ENCODE measurements around the gene TMEM154.
A peak's percentile ranks its signal among the peaks of the same experiment; 100 is the strongest.

The TMEM154 gene, protein sequence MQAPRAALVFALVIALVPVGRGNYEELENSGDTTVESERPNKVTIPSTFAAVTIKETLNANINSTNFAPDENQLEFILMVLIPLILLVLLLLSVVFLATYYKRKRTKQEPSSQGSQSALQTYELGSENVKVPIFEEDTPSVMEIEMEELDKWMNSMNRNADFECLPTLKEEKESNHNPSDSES

DNA sequence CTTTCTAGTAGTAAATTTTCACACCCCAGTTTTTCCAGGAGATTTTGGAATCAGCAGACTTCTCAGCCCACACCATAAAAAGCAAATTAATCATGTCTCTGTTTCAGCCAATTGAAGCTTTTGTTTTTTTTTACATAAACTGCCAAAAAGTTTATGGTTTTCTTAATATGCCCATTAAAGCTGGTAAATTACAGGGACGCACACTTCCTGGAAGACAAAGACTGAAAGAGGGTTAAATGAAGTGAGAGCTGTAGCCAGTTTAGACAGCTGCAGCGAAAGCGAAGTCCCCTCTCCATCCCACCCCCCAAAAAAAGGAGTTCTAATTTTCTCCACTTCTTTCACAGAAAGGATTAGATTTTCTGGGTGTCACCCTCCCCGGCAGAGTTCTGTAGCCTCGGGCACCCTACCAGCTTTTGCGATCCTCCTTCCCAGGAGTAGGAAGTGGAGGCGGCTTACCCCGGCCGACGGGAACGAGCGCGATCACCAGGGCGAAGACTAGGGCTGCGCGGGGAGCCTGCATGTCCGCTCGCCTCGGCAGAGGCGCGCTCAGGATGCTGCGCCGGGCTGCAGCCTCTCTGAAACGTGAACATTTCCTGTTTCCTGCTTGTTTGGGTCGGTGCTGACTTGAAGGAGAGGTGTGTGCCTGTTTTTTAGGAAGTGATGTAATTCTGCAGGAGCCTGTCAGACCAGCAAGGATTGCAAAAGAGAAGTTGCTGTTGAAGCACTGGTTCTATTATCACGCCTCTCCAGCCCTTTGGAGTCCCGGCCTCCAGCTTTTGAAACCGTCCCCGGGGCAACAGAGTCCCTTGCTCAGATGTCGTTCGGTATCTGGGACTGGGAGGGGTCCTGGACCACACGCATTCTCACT, at the start of gene TMEM154:
Gene TMEM154, minus strand, starts transcription at position 584 of the 868 bp plus-strand sequence. Its CDS starts 64 bp downstream, at position 520.
- peak; percentile 13 for DNase-seq (ENCODE audit: low spot score)

DNA sequence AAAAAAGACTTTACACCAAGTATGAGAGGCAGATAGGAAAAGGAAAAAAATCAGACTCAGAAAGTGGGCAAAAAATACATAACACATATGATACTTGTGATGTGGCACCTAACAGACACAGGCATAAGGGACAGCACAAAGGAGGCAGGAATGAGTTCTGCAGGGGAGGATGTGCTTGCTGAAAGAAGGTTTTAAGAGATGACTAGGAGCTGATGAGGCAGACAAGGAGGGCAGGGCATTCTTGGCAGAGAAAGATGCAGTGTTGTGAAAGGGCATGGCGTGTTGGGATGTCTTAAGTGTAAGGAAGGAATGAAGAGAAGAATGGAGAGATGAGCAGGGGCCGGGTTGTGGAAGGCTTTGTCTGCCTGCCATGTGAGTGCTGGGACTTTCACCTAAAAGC, 49.7 kb upstream of the TMEM154 start:
- DNase-seq (ENCODE audit: low spot score): no peak

DNA sequence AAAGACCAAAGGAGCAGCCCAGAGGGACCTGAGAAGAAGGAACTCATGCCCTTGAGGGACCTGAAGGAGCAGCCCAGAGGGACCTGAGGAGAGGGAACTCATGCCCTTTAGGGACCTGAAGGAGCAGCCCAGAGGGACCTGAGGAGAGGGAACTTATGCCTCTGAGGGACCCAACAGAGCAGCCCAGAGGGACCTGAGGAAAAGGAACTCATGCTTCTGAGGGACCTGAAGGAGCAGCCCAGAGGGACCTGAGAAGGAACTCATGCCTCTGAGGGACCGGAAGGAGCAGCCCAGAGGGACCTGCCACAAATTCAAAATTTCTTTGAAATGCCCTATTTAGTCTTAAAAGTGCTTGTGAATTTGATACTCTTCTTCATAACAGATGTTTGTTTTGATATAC, 48.5 kb upstream of the TMEM154 start:
- no peak for DNase-seq (ENCODE audit: low spot score)

GRCh38 chr4:152727784-152728183, 48.0 kb upstream of the TMEM154 start:
- no peak for DNase-seq (ENCODE audit: low spot score)

DNA sequence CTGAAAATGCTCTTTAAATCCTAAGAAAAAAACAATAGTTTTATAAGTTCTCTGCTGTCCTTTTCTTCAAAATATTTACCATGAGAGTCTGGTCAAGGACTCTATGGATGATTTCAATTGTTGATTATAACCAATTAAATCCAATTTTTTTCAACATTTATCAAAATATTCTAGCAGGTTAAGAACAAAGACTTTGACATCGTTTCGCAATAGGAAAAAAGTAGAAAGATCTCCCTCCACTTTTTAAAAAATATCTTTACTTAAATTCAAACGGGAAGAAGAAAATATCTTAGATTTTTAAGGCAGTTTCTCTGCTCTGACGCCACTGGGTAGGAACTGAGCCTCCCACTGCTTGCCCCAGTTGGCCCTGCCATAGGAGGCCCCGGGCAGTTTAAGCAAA, 44.7 kb upstream of the TMEM154 start:
- DNase-seq (ENCODE audit: low spot score): no peak

GRCh38 chr4:152723236-152723635, 43.4 kb upstream of the TMEM154 start:
- no peak for DNase-seq (ENCODE audit: low spot score)

GRCh38 chr4:152719801-152720556, 40.2 kb upstream of the TMEM154 start:
- no peak for DNase-seq (ENCODE audit: low spot score)

DNA sequence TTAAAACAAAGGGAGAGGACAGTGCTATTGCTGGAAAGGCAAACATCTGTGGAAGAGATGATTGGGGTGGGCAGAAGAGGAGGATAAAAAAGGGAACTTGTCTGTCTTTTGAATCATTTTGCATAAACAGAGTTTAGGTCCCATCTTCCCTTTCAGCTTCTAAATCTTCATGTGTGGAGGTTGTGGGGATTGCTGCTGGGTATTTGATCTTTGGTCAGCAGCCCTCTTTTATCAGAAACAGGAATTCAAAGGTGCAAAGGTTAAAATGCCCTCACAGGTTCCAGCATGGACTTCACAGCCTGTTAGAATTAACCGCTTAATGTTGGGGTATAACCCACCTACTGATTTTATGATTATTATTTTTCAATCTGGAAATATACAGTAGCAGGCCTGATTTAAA, 39.5 kb upstream of the TMEM154 start:
- DNase-seq (ENCODE audit: low spot score): no peak

GRCh38 chr4:152715076-152715475, 35.3 kb upstream of the TMEM154 start:
- DNase-seq (ENCODE audit: low spot score): no peak

GRCh38 chr4:152713951-152714705, 34.3 kb upstream of the TMEM154 start:
- DNase-seq (ENCODE audit: low spot score): no peak

- DNase-seq (ENCODE audit: low spot score): no peak
Measured at GRCh38 chr4:152709675-152710438, 30.1 kb upstream of the TMEM154 start.

GRCh38 chr4:152708796-152709195, 29.0 kb upstream of the TMEM154 start:
- DNase-seq (ENCODE audit: low spot score): no peak

DNA sequence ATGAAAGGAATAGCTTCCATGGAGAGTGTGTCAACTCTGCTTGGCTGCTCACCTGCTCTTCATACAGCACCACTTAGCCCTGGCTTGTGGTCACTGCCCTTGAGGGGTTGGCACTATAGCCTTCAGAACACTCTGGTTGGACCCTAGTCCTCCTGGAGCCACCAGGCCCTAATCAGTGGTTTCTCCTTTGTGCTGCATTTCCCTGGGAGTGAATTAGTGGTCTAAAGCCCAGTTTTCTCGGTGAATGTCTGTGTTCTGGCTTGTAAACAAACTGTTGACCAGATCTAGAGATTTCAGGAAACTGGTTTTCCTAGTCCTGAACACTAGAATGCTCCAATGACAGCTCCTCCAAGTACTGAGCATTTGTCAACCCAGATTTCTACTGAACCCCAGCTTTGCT, 28.6 kb upstream of the TMEM154 start:
- DNase-seq (ENCODE audit: low spot score): no peak

GRCh38 chr4:152707632-152708031, 27.8 kb upstream of the TMEM154 start:
- DNase-seq (ENCODE audit: low spot score): no peak

GRCh38 chr4:152705903-152706302, 26.1 kb upstream of the TMEM154 start:
- DNase-seq (ENCODE audit: low spot score): no peak

GRCh38 chr4:152704788-152705187, 25.0 kb upstream of the TMEM154 start:
- no peak for DNase-seq (ENCODE audit: low spot score)

- DNase-seq (ENCODE audit: low spot score): no peak
Measured at GRCh38 chr4:152700151-152700550, 20.4 kb upstream of the TMEM154 start.

DNA sequence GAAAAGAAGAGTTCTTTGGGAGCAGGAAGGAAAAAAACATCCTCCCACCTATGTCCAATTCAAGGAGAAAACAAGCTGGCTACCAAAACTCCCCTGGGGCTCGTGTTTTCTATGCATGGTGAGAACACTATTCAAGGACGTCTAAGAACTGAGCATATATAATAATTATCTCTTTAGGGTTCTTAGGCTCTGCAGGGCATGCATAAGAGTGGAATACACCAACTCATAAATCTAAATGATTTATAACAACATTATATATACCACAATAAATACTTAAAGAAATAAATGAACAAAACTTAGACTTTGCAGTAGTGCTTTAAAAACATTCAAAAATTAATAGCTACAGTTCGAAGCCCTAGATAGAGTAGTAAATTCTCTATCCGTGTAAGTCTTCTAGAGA, 19.5 kb upstream of the TMEM154 start:
- no peak for DNase-seq (ENCODE audit: low spot score)

DNA sequence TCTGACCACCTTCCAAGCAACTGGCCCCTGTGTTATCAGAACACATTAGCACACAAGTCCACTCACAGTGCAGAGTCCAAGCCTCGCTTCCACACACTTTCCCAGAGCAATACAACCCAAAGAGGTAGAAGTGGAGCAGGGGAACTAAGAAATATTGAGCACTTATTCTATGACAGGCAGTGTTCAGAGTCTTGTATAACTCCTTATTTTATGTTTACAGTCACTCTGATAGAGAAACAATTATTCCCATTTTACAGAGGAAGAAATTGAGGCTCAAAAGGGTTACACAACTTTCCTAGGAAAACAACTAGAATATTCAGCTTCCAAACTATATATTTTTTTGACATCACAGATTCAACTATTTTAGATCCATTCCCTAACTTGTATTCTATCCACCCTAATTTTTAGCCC, 18.3 kb upstream of the TMEM154 start:
- DNase-seq (ENCODE audit: low spot score): no peak

- no peak for DNase-seq (ENCODE audit: low spot score)
Measured at GRCh38 chr4:152697284-152698088, 17.7 kb upstream of the TMEM154 start.
